ACHN (cell line): ENCODE data around the gene USP9X.
A peak's percentile ranks its signal among the peaks of the same experiment; 100 is the strongest.
"Not testable (repeated sequence)": the region's sequence is repeated elsewhere in the genome, so short reads cannot be mapped to it uniquely, and the experiment has no call there.

ENCODE experiments used
- DNase-seq: peaks from one replicate; pipeline ENCODE4 v3.0.0-alpha.2; 2015
- in situ Hi-C: cut with HindIII; loops from 2 replicates; pipeline ENCODE4 v1.10.0; 2017; ENCODE audit warnings: low sequenced_read_pairs, low pct_ligation_motif_present, low pct_unique_long_range_greater_than_20kb

Gene USP9X

GRCh38 chrX:41110801-41111625 is 25.8 kb downstream of the USP9X start:
- DNase-seq = no peak
- in situ Hi-C loops = no loop called here

- in situ Hi-C loops = not testable (repeated sequence)
- DNase-seq = peak; percentile 24
Measured at GRCh38 chrX:41115104-41115425, 29.8 kb downstream of the USP9X start.

GRCh38 chrX:41116948-41117347 is 31.7 kb downstream of the USP9X start:
- in situ Hi-C loops = no loop called here
- no peak for DNase-seq

- in situ Hi-C loops = no loop called here
- no peak for DNase-seq
Measured at GRCh38 chrX:41118156-41118555, 32.9 kb downstream of the USP9X start.

GRCh38 chrX:41119803-41120202 is 34.6 kb downstream of the USP9X start:
- no peak for DNase-seq
- in situ Hi-C loops = no loop called here

GRCh38 chrX:41121766-41122165 is 36.5 kb downstream of the USP9X start:
- in situ Hi-C loops = no loop called here

GRCh38 chrX:41122664-41123257 is 37.5 kb downstream of the USP9X start:
- in situ Hi-C loops = no loop called here
- DNase-seq = no peak

More at GRCh38 chrX:41121766-41122165, 36.5 kb downstream of the USP9X start:
- no peak for DNase-seq

GRCh38 chrX:41127477-41128192 is 42.4 kb downstream of the USP9X start:
- in situ Hi-C loops = no loop called here
- DNase-seq = peak; percentile 9

GRCh38 chrX:41128955-41129354 is 43.7 kb downstream of the USP9X start:
- in situ Hi-C loops = no loop called here
- no peak for DNase-seq

GRCh38 chrX:41131766-41132165 is 46.5 kb downstream of the USP9X start:
- DNase-seq = no peak
- in situ Hi-C loops = no loop called here

- in situ Hi-C loops = no loop called here
- no peak for DNase-seq
Measured at GRCh38 chrX:41133551-41133950, 48.3 kb downstream of the USP9X start.

GRCh38 chrX:41137589-41137988 is 52.3 kb downstream of the USP9X start:
- peak; percentile 10 for DNase-seq
- in situ Hi-C loops = no loop called here

- DNase-seq = no peak
- in situ Hi-C loops = no loop called here
Measured at GRCh38 chrX:41142130-41142910, 57.1 kb downstream of the USP9X start.

GRCh38 chrX:41144873-41145272 is 59.6 kb downstream of the USP9X start:
- in situ Hi-C loops = no loop called here
- DNase-seq = no peak

GRCh38 chrX:41145920-41146608 is 60.8 kb downstream of the USP9X start:
- in situ Hi-C loops = no loop called here
- peak; percentile 57 for DNase-seq

GRCh38 chrX:41148553-41148952 is 63.3 kb downstream of the USP9X start:
- peak; percentile 37 for DNase-seq
- in situ Hi-C loops = no loop called here

- in situ Hi-C loops = no loop called here
- DNase-seq = no peak
Measured at GRCh38 chrX:41150043-41150442, 64.8 kb downstream of the USP9X start.

GRCh38 chrX:41151726-41152125 is 66.5 kb downstream of the USP9X start:
- DNase-seq, in situ Hi-C loops: not testable (repeated sequence)
